Endothelial cell (in vitro differentiated cells): Measurements from ENCODE around the gene ITPR3. TPM values are rescaled to one million over a fixed set of nuclear protein-coding genes. Genes with fewer than 3 reads are reported as not detected.

Experiments used
- DNase-seq: peaks from one replicate; pipeline ENCODE4 v3.0.0; 2021; ENCODE audit warnings: low spot score
- H3K27ac Mint-ChIP-seq: one replicate; pipeline ENCODE4 v1.8.0; 2021; ENCODE audit warnings: mixed read lengths, inconsistent platforms; ENCODE audit not compliant: unreplicated experiment
- H3K27me3 Mint-ChIP-seq: one replicate; pipeline ENCODE4 v1.8.0; 2021; ENCODE audit warnings: mild to moderate bottlenecking, moderate library complexity, mixed read lengths, inconsistent platforms; ENCODE audit not compliant: unreplicated experiment
- H3K36me3 Mint-ChIP-seq: one replicate; pipeline ENCODE4 v1.8.0; 2021; ENCODE audit warnings: mild to moderate bottlenecking, low read depth, mixed read lengths, inconsistent platforms; ENCODE audit not compliant: unreplicated experiment
- H3K4me1 Mint-ChIP-seq: one replicate; pipeline ENCODE4 v1.8.0; 2021; ENCODE audit warnings: mild to moderate bottlenecking, mixed read lengths, inconsistent platforms; ENCODE audit not compliant: unreplicated experiment
- H3K4me3 Mint-ChIP-seq: one replicate; pipeline ENCODE4 v1.8.0; 2021; ENCODE audit warnings: mild to moderate bottlenecking, mixed read lengths, inconsistent platforms; ENCODE audit not compliant: unreplicated experiment
- H3K9me3 Mint-ChIP-seq: one replicate; pipeline ENCODE4 v1.8.0; 2021; ENCODE audit warnings: mixed read lengths, inconsistent platforms; ENCODE audit not compliant: unreplicated experiment
- total RNA-seq: library from RNA; stranded (reverse); fragmentation: NEBNext Ultra II Directional; extraction: Animal tissue kit (Norgen Biotek cat#: 25700); gene quantifications from one replicate; pipeline ENCODE4 v1.2.1, GENCODE V29; 2021; ENCODE audit not compliant: unreplicated experiment
- TF ChIP-seq, protein P1 (sequence below): fragments of 200-600 bp; sonication (generic); IDR thresholded peaks from one replicate; pipeline ENCODE4 v1.5.0; 2021; ENCODE audit warnings: antibody characterized with exemption; ENCODE audit not compliant: unreplicated experiment

The ITPR3 gene
- total RNA-seq, 1 donor from 2014 or later: 124 TPM

DNA sequence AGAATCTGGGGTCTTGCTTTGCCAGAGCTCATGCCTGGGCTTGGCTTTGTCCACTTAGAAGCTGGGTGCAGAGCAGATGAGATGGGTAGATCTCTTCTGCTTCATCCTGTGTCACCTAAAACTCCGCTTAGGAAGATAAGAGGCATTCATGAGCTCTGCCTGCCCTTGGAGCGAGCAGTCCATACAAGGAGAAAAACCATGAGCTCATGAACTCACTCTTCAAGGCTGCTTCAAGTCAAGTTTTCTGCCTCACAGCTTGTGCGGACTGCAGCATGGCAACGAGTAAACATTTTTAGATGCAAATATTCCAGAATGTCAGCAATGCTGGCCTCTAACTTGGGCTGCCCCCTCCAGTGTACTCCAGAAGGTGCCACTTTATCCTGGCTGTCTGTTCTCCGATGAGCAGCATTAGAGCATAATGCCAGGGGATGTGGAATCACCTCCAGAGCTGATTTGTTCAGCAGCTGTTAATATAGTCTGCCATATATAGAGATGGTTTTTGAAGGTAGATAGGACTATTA lies 101.0 kb downstream of the ITPR3 start:
- no peaks in the 10 kb centered on the region for H3K36me3 Mint-ChIP-seq
- no peak for DNase-seq
- TF ChIP-seq, protein P1, sequence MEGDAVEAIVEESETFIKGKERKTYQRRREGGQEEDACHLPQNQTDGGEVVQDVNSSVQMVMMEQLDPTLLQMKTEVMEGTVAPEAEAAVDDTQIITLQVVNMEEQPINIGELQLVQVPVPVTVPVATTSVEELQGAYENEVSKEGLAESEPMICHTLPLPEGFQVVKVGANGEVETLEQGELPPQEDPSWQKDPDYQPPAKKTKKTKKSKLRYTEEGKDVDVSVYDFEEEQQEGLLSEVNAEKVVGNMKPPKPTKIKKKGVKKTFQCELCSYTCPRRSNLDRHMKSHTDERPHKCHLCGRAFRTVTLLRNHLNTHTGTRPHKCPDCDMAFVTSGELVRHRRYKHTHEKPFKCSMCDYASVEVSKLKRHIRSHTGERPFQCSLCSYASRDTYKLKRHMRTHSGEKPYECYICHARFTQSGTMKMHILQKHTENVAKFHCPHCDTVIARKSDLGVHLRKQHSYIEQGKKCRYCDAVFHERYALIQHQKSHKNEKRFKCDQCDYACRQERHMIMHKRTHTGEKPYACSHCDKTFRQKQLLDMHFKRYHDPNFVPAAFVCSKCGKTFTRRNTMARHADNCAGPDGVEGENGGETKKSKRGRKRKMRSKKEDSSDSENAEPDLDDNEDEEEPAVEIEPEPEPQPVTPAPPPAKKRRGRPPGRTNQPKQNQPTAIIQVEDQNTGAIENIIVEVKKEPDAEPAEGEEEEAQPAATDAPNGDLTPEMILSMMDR: no peak
- peaks cover 4% of the 10 kb centered on the region for H3K27me3 Mint-ChIP-seq
- no peak overlapping the region for H3K4me3 Mint-ChIP-seq
- no peaks in the 10 kb centered on the region for H3K4me1 Mint-ChIP-seq
- no peak overlapping the region for H3K27ac Mint-ChIP-seq
- no peaks in the 10 kb centered on the region for H3K9me3 Mint-ChIP-seq

DNA sequence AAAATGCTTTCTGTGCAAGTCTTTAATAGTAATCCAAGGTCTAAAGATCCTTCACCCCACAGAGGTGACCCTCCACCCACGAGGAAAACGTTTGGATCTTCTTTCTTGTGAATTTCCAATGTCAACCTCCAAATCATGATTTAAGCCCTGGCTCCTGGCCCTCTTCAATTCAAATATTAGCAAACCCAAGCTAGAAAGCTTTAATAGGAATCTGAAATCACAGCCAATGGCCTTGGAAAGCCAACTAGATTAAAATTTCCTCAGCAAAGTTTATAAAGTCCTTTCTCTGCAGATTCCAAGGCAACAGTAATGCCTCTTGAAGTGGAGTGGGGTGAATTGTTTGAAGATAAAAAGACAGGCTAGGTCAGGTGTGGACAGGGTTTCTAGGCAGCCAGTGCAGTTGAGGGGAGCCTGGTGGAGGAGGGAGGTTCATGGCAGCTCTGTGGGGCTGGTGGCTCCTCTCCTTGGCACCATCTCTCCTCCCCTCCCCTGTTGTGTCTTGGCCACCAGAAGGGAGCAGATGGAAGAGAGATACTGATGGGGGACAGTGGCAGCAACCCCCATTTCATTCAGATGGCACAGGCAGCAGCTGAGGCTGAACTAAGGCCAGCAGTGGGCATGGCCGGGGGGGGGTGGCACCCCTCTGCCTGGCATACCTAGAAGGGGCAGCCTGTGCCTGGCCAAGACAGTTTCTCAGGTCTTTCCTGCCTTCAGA lies 102.4 kb downstream of the ITPR3 start:
- no peak for DNase-seq
- TF ChIP-seq, protein P1: no peak
- Mint-ChIP-seq H3K4me1 (no peaks in the 10 kb centered on the region), H3K36me3 (no peaks in the 10 kb centered on the region), H3K27me3 (peaks cover 4% of the 10 kb centered on the region), H3K4me3 (no peak overlapping the region), H3K9me3 (no peaks in the 10 kb centered on the region), H3K27ac (no peak overlapping the region)

DNA sequence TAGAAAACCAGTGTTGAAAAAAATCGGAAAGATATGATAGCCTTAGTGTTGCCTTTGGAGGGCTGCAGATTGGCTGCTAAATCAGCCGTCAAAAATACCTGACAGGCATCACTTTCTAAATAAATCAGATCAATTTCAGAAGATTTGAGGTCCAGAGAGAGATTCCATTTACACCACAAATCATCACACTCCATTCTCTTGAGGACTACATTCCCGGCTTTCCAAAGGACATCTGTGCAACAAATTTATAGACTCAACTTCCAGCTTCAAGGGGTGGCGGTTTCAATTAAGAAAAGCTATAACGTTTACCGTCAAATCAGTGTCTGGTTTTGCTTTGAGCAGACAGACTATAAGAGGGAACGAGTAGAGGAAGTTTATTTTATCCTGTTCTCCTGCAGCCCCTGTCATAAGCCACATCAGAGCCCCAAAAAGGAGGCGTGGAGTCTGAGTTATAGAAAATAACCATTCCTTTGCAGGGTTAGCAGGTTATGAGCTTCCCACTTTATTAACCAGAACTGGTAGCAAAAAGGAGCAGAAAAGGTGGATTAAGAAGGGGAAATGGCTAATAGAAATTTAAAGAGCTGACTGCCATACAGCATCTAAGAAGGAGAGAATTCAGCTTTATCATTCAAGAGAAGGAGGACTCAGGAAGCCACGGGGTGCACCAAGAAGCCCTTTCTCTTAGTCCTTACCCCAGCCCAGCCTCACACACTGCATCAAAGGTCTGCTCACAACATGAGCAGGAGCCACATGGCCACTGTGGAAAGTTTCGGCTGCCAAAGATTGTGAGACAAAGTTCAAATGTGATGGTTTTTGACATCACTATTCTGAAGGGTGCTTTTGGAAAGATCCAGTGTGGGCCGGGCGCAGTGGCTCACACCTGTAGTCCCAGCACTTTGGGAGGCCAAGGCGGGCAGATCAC lies 103.2 kb downstream of the ITPR3 start:
- DNase-seq: no peak

DNA sequence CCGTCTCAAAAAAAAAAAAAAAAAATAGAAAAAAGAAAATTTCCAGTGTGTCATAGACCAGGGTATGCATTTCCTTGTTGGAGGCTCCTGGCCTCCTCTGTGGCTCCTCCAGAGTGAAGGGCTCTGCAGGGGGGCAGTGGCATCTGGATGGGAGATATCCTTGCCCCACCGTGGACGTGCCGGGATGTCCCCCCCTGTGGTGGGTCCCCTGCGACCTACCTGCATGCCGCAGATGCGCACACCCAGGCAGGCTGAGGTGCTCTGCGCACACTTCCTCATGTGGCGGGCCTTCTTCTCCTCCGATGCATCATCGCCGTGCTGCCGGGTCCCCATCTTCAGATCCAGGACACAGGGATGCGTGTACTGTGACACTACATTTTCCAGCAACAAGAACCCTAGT lies 104.1 kb downstream of the ITPR3 start:
- no peaks in the 10 kb centered on the region for H3K9me3 Mint-ChIP-seq
- no peak overlapping the region for H3K27ac Mint-ChIP-seq
- no peaks in the 10 kb centered on the region for H3K36me3 Mint-ChIP-seq
- no peak overlapping the region for H3K4me3 Mint-ChIP-seq
- no peaks in the 10 kb centered on the region for H3K4me1 Mint-ChIP-seq
- peaks cover under 1% of the 10 kb centered on the region for H3K27me3 Mint-ChIP-seq
- DNase-seq: no peak
- TF ChIP-seq, protein P1: no peak

More for the DNA sequence above, 103.2 kb downstream of the ITPR3 start:
- no peaks in the 10 kb centered on the region for H3K9me3 Mint-ChIP-seq
- H3K4me1 Mint-ChIP-seq: no peaks in the 10 kb centered on the region
- peaks cover 2% of the 10 kb centered on the region for H3K27me3 Mint-ChIP-seq
- TF ChIP-seq, protein P1: no peak
- H3K4me3 Mint-ChIP-seq: no peak overlapping the region
- H3K27ac Mint-ChIP-seq: no peak overlapping the region
- no peaks in the 10 kb centered on the region for H3K36me3 Mint-ChIP-seq
